Liver (tissue), 9 donors: Measurements from ENCODE around the gene CANX. TPM values are rescaled to one million over a fixed set of nuclear protein-coding genes. Genes with fewer than 3 reads are reported as not detected.
A peak's percentile ranks its signal among the peaks of the same experiment; 100 is the strongest.

Experiments used
- DNase-seq: peaks from one replicate; pipeline ENCODE4 v3.0.0-alpha.2; 2017; ENCODE audit warnings: low spot score
- H3K27ac ChIP-seq, 2 donors: one replicate each; pipeline ENCODE4 v1.7.0; 2013; ENCODE audit warnings: inconsistent platforms in 2 of 2, low read length in 2 of 2, control low read depth in 1 of 2, low read depth in 1 of 2, mild to moderate bottlenecking in 1 of 2
- H3K27me3 ChIP-seq, 4 donors: one replicate each; pipeline versions ENCODE4 v1.6.1 to v1.7.0; 2013; ENCODE audit warnings: low read length in 3 of 4, inconsistent platforms in 1 of 4, mild to moderate bottlenecking in 1 of 4, moderate library complexity in 1 of 4; ENCODE audit not compliant: control insufficient read depth in 4 of 4, insufficient read depth in 4 of 4
- H3K36me3 ChIP-seq, 4 donors: one replicate each; pipeline versions ENCODE4 v1.6.1 to v1.7.0; 2013; ENCODE audit warnings: low read length in 3 of 4, mild to moderate bottlenecking in 3 of 4, low read depth in 1 of 4, moderate library complexity in 1 of 4; ENCODE audit not compliant: control insufficient read depth in 4 of 4, insufficient read depth in 3 of 4
- H3K4me1 ChIP-seq, 4 donors: one replicate each; pipeline versions ENCODE4 v1.6.1 to v1.7.0; 2013; ENCODE audit warnings: low read length in 3 of 4, mild to moderate bottlenecking in 3 of 4, moderate library complexity in 1 of 4; ENCODE audit not compliant: control insufficient read depth in 4 of 4, insufficient read depth in 4 of 4
- H3K4me3 ChIP-seq, 3 donors: one replicate each; pipeline versions ENCODE4 v1.6.1 to v1.7.0; 2013; ENCODE audit warnings: low read length in 3 of 3, control low read depth in 1 of 3, low read depth in 1 of 3, mild to moderate bottlenecking in 1 of 3
- H3K9ac ChIP-seq, 2 donors: one replicate each; pipeline ENCODE4 v1.7.0; 2013; ENCODE audit warnings: low read length in 2 of 2, mild to moderate bottlenecking in 2 of 2, moderate library complexity in 2 of 2, control low read depth in 1 of 2, low read depth in 1 of 2
- H3K9me3 ChIP-seq, 4 donors: one replicate each; pipeline versions ENCODE4 v1.6.1 to v1.7.0; 2013; ENCODE audit warnings: low read length in 3 of 4; ENCODE audit not compliant: control insufficient read depth in 4 of 4
- EGR1 ChIP-seq, 2 donors: IDR thresholded peaks; 2 replicates each; pipeline ENCODE4 v1.6.1; 2016 to 2018; ENCODE audit warnings: antibody characterized with exemption in 2 of 2, low read depth in 2 of 2
- FOXA1 ChIP-seq: IDR thresholded peaks from 2 replicates; pipeline ENCODE4 v1.6.1; 2016; ENCODE audit warnings: antibody characterized with exemption
- HNF4A ChIP-seq, 2 donors: conservative IDR thresholded peaks; 2 replicates each; pipeline ENCODE4 v1.6.1; 2016; ENCODE audit warnings: antibody characterized with exemption in 2 of 2, mild to moderate bottlenecking in 2 of 2
- HNF4G ChIP-seq: IDR thresholded peaks from 2 replicates; pipeline ENCODE4 v1.6.1; 2016; ENCODE audit warnings: antibody characterized with exemption
- JUND ChIP-seq, 2 donors: IDR thresholded peaks; 2 replicates each; pipeline ENCODE4 v1.6.1; 2016; ENCODE audit warnings: antibody characterized with exemption in 2 of 2
- NR2F2 ChIP-seq: IDR thresholded peaks from 2 replicates; pipeline ENCODE4 v1.6.1; 2016; ENCODE audit warnings: antibody characterized with exemption
- RAD21 ChIP-seq, 2 donors: IDR thresholded peaks; 2 replicates each; pipeline ENCODE4 v1.6.1; 2016; ENCODE audit warnings: antibody characterized with exemption in 2 of 2, mild to moderate bottlenecking in 2 of 2
- RXRA ChIP-seq, 2 donors: IDR thresholded peaks; 2 replicates each; pipeline ENCODE4 v1.6.1; 2017 to 2018; ENCODE audit warnings: antibody characterized with exemption in 2 of 2, mild to moderate bottlenecking in 1 of 2
- SP1 ChIP-seq: IDR thresholded peaks from 2 replicates; pipeline ENCODE4 v1.6.1; 2018; ENCODE audit warnings: antibody characterized with exemption, mild to moderate bottlenecking
- YY1 ChIP-seq: IDR thresholded peaks from 2 replicates; pipeline ENCODE4 v1.6.1; 2016; ENCODE audit warnings: antibody characterized with exemption, mild to moderate bottlenecking
- WGBS: extraction: QIAGEN DNeasy Blood & Tissue Kit; methylation state at CpG from one replicate; pipeline ENCODE4 v1.1.7; 2013; 5-methylcytosine and 5-hydroxymethylcytosine counted together
- polyA plus RNA-seq, 2 donors: library from polyadenylated mRNA; stranded (reverse) in 1 of 2; unstranded in 1 of 2; fragments of 200-250 nt in 1 of 2; fragments of >200 nt in 1 of 2; fragmentation: Nextera tagmentation in 1 of 2; extraction: Ambion mirVana in 1 of 2; gene quantifications; one replicate each; pipeline versions ENCODE4 v1.2.1 to v1.2.3, GENCODE V29; 2013 to 2015
- total RNA-seq, 2 donors: library from RNA; depleted of rRNA; stranded (reverse); fragments of >200 nt; gene quantifications; one replicate each; pipeline ENCODE4 v1.2.3, GENCODE V29; 2014
- TF ChIP-seq, protein P1 (sequence below): IDR thresholded peaks from 2 replicates; pipeline ENCODE4 v1.6.1; 2016; ENCODE audit warnings: antibody characterized with exemption, mild to moderate bottlenecking
- TF ChIP-seq, protein P2 (sequence below): IDR thresholded peaks from 2 replicates; pipeline ENCODE4 v1.6.1; 2016; ENCODE audit warnings: antibody characterized with exemption
- TF ChIP-seq, protein P3 (sequence below): fragments of 150-350 bp; IDR thresholded peaks from 2 replicates; pipeline ENCODE4 v1.5.1; 2017; ENCODE audit warnings: improper control_type of control experiment, low read depth, low read length; ENCODE audit not compliant: missing input control
- TF ChIP-seq, protein P4 (sequence below): IDR thresholded peaks from 2 replicates; pipeline ENCODE4 v1.6.1; 2016; ENCODE audit warnings: antibody characterized with exemption
- donor health status: healthy.
- donor health status: healthy.
- donor health status: healthy.
- donor health status: healthy.
- donor health status: healthy.

The CANX gene
- total and polyA plus RNA-seq, 4 donors = 129 to 628 (median 314) TPM

DNA sequence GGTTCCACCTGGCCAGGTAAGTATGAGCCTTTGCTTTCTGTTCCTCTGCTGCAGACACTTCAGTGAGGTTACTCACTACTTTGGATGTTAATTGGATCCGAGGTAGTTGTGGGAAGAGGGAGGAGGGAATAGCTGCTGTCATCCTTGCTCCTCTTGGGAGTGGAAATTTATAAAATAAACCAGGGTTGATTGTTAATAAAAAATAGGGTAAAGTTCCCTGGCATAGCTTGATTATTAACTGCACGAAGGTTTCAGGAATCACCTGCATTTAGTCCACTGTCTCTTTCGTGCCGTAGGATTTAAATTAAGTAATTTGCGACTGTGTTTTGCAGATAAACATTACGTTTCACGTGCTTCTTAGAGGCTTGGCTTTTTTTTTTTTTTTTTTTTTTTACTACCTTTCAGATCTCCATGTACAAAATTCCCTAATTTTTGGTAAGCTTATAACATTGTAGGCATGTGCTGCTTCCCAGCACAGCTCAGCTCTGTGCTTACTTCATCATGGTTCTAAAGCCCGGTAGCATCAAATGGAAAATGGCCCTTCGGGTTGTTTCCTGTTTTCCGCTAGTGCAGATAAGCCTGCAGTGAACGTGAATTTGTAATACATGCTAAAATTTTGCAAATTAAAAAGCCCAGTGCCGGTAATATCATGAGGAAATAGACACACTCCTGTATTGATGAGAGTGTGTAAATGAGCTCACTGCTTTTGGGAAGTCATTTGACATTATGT is 68.1 kb downstream of the CANX start:
- H3K9ac ChIP-seq = no peak overlapping the region
- peak overlapping the region; percentile 61 to 63 for H3K27ac ChIP-seq
- H3K4me1 ChIP-seq = peaks cover 22 to 60% (median 52%) of the 10 kb centered on the region in 4 donors
- peak; percentile 12 for TF ChIP-seq YY1
- TF ChIP-seq HNF4G = no peak
- no peak for TF ChIP-seq EGR1 (IDR thresholded peaks at IDR 0.05; ENCODE audit: low read depth in 2 of 2)
- TF ChIP-seq, protein P1, sequence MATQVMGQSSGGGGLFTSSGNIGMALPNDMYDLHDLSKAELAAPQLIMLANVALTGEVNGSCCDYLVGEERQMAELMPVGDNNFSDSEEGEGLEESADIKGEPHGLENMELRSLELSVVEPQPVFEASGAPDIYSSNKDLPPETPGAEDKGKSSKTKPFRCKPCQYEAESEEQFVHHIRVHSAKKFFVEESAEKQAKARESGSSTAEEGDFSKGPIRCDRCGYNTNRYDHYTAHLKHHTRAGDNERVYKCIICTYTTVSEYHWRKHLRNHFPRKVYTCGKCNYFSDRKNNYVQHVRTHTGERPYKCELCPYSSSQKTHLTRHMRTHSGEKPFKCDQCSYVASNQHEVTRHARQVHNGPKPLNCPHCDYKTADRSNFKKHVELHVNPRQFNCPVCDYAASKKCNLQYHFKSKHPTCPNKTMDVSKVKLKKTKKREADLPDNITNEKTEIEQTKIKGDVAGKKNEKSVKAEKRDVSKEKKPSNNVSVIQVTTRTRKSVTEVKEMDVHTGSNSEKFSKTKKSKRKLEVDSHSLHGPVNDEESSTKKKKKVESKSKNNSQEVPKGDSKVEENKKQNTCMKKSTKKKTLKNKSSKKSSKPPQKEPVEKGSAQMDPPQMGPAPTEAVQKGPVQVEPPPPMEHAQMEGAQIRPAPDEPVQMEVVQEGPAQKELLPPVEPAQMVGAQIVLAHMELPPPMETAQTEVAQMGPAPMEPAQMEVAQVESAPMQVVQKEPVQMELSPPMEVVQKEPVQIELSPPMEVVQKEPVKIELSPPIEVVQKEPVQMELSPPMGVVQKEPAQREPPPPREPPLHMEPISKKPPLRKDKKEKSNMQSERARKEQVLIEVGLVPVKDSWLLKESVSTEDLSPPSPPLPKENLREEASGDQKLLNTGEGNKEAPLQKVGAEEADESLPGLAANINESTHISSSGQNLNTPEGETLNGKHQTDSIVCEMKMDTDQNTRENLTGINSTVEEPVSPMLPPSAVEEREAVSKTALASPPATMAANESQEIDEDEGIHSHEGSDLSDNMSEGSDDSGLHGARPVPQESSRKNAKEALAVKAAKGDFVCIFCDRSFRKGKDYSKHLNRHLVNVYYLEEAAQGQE = peak; percentile 45
- peak; percentile 15 to 35 for TF ChIP-seq HNF4A (conservative IDR thresholded peaks at IDR 0.05)
- TF ChIP-seq NR2F2 = peak; percentile 17
- TF ChIP-seq, protein P2, sequence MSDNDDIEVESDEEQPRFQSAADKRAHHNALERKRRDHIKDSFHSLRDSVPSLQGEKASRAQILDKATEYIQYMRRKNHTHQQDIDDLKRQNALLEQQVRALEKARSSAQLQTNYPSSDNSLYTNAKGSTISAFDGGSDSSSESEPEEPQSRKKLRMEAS = peak; percentile 47
- TF ChIP-seq FOXA1 = no peak
- TF ChIP-seq SP1 = peak; percentile 78
- TF ChIP-seq RAD21 (IDR thresholded peaks at IDR 0.05) = peak in 1 of 2 donors; percentile 9
- TF ChIP-seq, protein P3, sequence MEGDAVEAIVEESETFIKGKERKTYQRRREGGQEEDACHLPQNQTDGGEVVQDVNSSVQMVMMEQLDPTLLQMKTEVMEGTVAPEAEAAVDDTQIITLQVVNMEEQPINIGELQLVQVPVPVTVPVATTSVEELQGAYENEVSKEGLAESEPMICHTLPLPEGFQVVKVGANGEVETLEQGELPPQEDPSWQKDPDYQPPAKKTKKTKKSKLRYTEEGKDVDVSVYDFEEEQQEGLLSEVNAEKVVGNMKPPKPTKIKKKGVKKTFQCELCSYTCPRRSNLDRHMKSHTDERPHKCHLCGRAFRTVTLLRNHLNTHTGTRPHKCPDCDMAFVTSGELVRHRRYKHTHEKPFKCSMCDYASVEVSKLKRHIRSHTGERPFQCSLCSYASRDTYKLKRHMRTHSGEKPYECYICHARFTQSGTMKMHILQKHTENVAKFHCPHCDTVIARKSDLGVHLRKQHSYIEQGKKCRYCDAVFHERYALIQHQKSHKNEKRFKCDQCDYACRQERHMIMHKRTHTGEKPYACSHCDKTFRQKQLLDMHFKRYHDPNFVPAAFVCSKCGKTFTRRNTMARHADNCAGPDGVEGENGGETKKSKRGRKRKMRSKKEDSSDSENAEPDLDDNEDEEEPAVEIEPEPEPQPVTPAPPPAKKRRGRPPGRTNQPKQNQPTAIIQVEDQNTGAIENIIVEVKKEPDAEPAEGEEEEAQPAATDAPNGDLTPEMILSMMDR = no peak
- peak in 1 of 2 donors; percentile 15 for TF ChIP-seq JUND (IDR thresholded peaks at IDR 0.05)
- TF ChIP-seq RXRA (IDR thresholded peaks at IDR 0.05) = peak; percentile 50 to 53
- TF ChIP-seq, protein P4, sequence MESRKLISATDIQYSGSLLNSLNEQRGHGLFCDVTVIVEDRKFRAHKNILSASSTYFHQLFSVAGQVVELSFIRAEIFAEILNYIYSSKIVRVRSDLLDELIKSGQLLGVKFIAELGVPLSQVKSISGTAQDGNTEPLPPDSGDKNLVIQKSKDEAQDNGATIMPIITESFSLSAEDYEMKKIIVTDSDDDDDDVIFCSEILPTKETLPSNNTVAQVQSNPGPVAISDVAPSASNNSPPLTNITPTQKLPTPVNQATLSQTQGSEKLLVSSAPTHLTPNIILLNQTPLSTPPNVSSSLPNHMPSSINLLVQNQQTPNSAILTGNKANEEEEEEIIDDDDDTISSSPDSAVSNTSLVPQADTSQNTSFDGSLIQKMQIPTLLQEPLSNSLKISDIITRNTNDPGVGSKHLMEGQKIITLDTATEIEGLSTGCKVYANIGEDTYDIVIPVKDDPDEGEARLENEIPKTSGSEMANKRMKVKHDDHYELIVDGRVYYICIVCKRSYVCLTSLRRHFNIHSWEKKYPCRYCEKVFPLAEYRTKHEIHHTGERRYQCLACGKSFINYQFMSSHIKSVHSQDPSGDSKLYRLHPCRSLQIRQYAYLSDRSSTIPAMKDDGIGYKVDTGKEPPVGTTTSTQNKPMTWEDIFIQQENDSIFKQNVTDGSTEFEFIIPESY = no peak
- peaks cover 9 to 30% (median 26%) of the 10 kb centered on the region in 4 donors for H3K36me3 ChIP-seq
- DNase-seq = no peak
- WGBS = 30% methylated on average over 12 of the region's 12 CpGs
- H3K4me3 ChIP-seq = peak overlapping the region in 1 of 3 donors; percentile 34
- no peaks in the 10 kb centered on the region for H3K9me3 ChIP-seq
- H3K27me3 ChIP-seq = no peaks in the 10 kb centered on the region
